GM10248 (cell line): ENCODE results near the gene BCL2L12.

Experiments used
- CTCF ChIA-PET: fragments of 300-600 bp; sonication (Branson Sonifier 250); formaldehyde crosslinking; extraction: SDS; loops from one replicate; lab custom pipeline; 2021; ENCODE audit warnings: antibody characterized with exemption; lab: Yijun Ruan, JAX
- POLR2A ChIA-PET: fragments of 350-650 bp; sonication (Branson Sonifier 250); formaldehyde crosslinking; extraction: SDS; loops from one replicate; lab custom pipeline; 2020; ENCODE audit warnings: antibody characterized with exemption; lab: Yijun Ruan, JAX
- DNase-seq: peaks from one replicate; pipeline ENCODE4 v3.0.0; 2012; ENCODE audit errors: extremely low spot score
- CTCF ChIP-seq: IDR thresholded peaks from 2 replicates; pipeline ENCODE4 v1.5.1; 2012; ENCODE audit warnings: mild to moderate bottlenecking, low read depth; ENCODE audit errors: extremely low read depth, missing control alignments, control extremely low read depth

The BCL2L12 gene

GRCh38 chr19:49642492-49643035 is 23.2 kb upstream of the BCL2L12 start:
- POLR2A ChIA-PET, result interaction anchor here (0.8 to 3.1 kb wide), 8 partner anchors 22 to 286 kb away, joined by 3 to 29 read pairs (median 3); partner anchors contain the start of genes ATF5, BCL2L12, IRF3 and NOSIP
- TF ChIP-seq CTCF, result no peak
- no peak for DNase-seq
- CTCF ChIA-PET, result interaction anchor here (1.1 to 4.8 kb wide), 5 partner anchors 13 to 72 kb away, joined by 3 to 48 read pairs (median 5); no protein-coding TSS in a partner anchor

GRCh38 chr19:49643466-49643865 is 22.3 kb upstream of the BCL2L12 start:
- ChIA-PET POLR2A (interaction anchor here (0.8 to 1.1 kb wide), 2 partner anchors 32 to 285 kb away, joined by 3 read pairs; partner anchors contain the start of genes ATF5 and NUP62), CTCF (interaction anchor here (0.6 to 4.8 kb wide), 6 partner anchors 12 to 97 kb away, joined by 3 to 48 read pairs (median 4); partner anchors contain the start of genes BCL2L12 and IRF3)
- TF ChIP-seq CTCF, result no peak
- DNase-seq, result no peak

GRCh38 chr19:49645592-49645991 is 20.1 kb upstream of the BCL2L12 start:
- POLR2A ChIA-PET, result no interaction called here
- no peak for TF ChIP-seq CTCF
- DNase-seq, result no peak
- CTCF ChIA-PET, result interaction anchor here (0.8 to 1.4 kb wide), 2 partner anchors 10 to 30 kb away, joined by 3 to 4 read pairs; no protein-coding TSS in a partner anchor

GRCh38 chr19:49645995-49646394 is 19.7 kb upstream of the BCL2L12 start:
- POLR2A ChIA-PET, result no interaction called here
- DNase-seq, result no peak
- CTCF ChIA-PET, result interaction anchor here (0.8 to 1.4 kb wide), 2 partner anchors 10 to 30 kb away, joined by 3 to 4 read pairs; no protein-coding TSS in a partner anchor
- TF ChIP-seq CTCF, result no peak

GRCh38 chr19:49646586-49646985 is 19.1 kb upstream of the BCL2L12 start:
- TF ChIP-seq CTCF, result no peak
- no peak for DNase-seq
- ChIA-PET CTCF (interaction anchor here (1.4 kb wide), 1 partner anchor 29 kb away, joined by 3 read pairs; no protein-coding TSS in a partner anchor), POLR2A (no interaction called here)

GRCh38 chr19:49651029-49651819 is 14.5 kb upstream of the BCL2L12 start:
- no peak for DNase-seq
- ChIA-PET CTCF (no interaction called here), POLR2A (no interaction called here)
- no peak for TF ChIP-seq CTCF
